Iris pigment epithelial cell (primary cell): ENCODE data around the gene CSMD2.

ENCODE experiments used
- DNase-seq: peaks from one replicate; pipeline ENCODE4 v3.0.0-alpha.2; 2011; ENCODE audit warnings: low read depth

Gene CSMD2

DNA sequence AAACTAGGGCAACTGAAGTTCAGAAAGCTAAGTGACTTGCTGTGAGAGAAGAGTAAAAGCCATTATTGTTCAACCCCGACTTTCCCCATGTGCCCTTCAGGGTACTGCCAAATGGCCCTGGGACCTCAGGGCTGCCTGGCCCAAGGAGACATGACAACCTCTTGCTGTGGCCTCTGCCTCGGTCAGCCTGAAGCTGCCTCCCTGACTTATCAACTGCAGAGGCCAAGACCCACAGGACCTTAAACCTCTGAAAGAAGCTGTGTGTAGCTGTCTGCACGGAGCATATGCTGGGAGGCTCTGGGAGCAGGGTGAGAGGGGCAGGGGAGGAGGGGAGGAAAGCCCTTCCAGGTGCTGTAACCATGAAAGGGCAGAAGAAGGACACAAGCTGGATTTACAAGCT lies 265.3 kb downstream of the CSMD2 start:
- DNase-seq: no peak

GRCh38 chr1:33898881-33899280 lies 266.1 kb downstream of the CSMD2 start:
- no peak for DNase-seq

DNA sequence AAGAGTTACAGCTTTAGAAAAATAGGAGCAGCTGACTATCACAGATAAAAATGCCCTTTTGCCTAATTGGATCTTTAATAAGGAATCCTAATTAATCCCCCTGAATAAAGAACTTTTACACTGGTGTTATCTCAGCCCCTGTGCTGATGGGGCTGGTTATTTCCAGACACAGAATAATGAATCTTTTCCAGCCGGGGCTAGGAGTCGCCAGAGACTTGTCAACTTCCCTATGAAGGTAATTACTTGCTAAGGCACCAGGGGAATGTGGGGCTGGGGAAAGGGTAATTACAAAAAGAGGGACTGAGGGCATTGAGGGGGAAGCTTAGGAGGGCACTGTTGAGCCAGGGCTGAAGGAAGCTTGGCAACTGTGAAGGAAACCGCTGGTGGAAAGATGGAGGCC lies 266.6 kb downstream of the CSMD2 start:
- DNase-seq: no peak

DNA sequence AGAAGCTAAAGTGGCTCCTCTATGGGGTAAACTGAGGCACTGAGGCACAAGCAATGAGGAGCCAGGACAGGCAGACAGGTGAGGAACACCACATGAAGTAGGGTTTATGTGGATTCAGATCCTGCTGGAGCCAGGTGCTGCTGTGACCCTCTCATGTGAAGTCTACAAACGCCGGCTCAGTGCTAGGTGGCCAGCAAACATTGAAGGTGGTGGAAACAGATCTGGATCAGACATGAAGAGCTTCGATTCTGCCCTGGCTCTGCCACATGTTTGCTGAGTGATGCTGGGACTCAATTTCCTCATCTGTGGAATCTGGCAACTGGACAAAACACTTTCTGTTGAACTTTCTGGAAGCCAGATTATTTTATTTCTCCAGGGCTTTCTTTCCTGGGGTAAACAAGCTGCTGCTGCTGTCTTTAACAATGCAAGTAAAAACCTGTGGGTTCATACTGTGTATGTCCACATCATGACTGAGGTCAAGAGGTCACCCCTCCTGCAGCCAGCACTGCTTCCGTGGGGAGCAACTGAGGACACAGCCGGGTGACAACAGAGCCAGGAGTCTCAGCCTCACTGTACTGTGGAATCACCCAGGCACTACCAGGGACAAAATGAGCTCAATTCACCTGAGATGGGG lies 267.8 kb downstream of the CSMD2 start:
- no peak for DNase-seq

DNA sequence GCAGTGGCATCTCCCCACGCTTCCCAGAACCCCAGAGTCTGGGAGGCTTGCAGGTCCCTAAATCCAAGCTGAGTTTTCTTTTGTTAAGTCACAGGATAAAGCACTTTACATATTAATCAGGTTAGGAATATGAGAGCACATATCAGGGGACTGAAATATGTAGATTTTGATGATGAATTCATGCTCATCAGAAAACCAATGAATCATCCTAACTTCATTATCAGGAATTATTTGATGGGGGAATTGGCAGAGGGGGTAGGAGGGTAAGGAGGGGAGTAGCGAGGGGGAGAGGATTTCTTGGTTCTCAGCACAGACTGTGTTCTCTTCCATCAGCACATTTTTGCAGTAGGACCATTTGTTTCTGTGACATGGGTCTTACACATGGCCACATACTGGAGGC lies 269.1 kb downstream of the CSMD2 start:
- DNase-seq: no peak

DNA sequence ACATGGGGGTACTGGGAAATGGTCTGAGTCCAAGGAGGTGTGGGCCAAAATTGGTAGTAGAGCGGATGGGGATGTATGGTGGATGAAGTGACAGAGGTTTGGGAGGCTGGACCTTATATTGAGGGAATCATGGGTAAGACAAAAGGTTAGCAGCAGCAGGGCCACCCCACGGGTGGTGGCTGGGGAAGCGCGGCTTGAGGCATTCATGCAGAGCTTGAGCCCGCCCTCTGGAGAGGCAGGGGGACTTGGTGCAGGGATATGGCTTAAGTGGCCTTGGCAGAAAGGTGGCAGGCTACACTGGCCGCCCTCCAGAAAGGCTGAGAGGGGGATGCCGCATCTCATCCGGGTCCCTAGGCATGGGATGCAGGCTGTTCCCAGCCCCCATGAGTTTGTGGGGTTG lies 269.6 kb downstream of the CSMD2 start:
- DNase-seq: no peak

- DNase-seq: no peak
These were observed 271.7 kb downstream of the CSMD2 start for GRCh38 chr1:33893147-33893830.

GRCh38 chr1:33886496-33886895 lies 278.5 kb downstream of the CSMD2 start:
- DNase-seq: no peak

GRCh38 chr1:33880305-33880704 lies 284.7 kb downstream of the CSMD2 start:
- no peak for DNase-seq

DNA sequence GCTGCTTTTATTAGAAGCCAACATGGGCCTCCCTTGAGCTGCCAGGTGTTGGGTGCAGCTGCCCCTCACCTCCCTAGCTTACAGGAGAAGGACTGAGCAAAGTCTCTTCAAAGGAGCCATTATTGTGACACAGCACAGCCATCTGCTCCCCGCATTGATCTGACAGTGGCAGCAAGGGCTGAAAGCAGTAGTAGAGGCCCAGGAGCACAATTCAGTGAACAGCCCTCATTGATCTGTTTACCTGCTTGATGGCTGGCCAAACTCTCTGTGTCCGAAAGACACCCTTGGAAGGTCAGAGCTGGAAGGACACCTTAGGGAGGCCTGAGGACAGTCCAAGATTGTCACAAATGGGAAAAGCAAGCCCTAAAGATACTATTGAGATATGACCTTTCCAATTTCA lies 286.6 kb downstream of the CSMD2 start:
- no peak for DNase-seq

GRCh38 chr1:33876970-33877650 lies 287.9 kb downstream of the CSMD2 start:
- no peak for DNase-seq

- no peak for DNase-seq
These were observed 289.2 kb downstream of the CSMD2 start for GRCh38 chr1:33875862-33876261.

DNA sequence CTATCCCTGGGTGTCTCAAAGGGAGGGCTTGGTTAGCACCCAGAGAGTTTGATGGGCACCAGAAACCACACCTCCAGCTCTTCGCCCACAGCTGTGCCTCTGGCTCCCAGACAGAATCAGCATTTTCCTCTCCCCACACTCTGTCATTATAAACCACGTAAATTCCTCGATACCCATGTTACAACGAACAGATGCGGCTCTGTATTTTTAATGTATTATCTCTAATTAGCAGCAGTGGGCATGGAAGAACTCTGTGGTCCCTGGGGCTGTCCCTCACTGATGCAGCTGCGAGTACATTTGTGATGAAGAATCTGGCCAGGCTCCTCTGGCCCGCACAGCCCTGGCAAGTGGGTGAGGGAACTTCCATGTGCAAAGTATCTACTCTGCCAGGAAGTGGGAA lies 290.4 kb downstream of the CSMD2 start:
- no peak for DNase-seq

DNA sequence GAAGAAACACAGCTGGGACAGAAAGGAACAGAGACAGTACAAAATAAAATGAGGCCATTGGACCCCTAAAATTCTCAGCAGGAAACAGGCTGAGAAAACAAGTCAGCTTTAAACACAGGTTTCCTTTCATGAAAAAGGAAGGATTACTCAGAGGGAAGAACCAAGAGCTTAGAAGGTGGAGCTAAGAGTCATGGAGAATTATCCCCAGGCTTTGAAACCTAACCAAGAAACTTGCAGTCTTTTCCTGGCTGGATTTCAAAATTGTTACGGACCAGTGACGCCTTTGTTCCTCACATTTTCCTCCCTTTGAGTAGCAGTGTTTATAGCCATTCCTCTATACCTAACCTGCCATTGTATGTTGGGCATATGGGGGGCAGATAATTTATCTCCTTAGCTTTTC lies 292.3 kb downstream of the CSMD2 start:
- no peak for DNase-seq

DNA sequence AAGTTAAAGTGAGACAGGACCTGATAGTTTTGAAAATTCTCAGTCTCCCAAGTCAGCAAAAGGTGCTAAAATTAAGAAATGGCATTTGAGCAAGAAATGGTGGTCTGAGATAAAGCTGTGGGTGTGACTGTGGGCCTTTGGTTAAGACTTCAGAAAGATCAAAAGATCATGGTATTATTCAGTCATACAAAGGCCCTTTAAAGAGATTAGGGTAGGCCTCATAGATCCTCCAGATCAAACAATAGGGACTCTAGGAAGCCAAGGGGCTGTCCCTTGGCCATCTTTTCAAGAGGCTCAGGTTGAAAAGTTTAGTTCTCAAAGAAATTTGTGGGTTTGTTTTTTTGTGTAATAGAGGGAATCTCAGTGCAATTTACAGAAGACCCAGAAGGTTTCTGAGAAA lies 292.8 kb downstream of the CSMD2 start:
- no peak for DNase-seq

- DNase-seq: no peak
These were observed 297.3 kb downstream of the CSMD2 start for GRCh38 chr1:33867684-33868083.

DNA sequence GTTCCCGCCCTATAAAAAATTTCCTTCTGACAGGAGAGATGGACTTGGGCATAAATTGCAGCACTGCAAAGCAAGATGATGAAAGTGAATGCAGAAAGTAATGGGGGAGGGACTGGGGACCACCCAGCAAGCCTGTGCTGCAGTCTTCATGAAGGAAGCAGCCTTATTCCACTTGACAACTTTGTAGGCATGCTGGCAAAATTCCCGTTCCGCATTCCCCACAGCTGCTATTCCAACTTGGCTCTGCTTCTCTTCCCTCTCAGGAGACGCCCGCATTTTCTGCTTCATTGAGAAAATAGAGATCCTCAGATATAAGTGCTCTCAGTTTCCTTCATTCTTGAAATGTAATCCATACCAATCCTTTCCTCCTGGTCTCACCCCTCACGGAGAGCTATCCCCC lies 298.7 kb downstream of the CSMD2 start:
- no peak for DNase-seq

DNA sequence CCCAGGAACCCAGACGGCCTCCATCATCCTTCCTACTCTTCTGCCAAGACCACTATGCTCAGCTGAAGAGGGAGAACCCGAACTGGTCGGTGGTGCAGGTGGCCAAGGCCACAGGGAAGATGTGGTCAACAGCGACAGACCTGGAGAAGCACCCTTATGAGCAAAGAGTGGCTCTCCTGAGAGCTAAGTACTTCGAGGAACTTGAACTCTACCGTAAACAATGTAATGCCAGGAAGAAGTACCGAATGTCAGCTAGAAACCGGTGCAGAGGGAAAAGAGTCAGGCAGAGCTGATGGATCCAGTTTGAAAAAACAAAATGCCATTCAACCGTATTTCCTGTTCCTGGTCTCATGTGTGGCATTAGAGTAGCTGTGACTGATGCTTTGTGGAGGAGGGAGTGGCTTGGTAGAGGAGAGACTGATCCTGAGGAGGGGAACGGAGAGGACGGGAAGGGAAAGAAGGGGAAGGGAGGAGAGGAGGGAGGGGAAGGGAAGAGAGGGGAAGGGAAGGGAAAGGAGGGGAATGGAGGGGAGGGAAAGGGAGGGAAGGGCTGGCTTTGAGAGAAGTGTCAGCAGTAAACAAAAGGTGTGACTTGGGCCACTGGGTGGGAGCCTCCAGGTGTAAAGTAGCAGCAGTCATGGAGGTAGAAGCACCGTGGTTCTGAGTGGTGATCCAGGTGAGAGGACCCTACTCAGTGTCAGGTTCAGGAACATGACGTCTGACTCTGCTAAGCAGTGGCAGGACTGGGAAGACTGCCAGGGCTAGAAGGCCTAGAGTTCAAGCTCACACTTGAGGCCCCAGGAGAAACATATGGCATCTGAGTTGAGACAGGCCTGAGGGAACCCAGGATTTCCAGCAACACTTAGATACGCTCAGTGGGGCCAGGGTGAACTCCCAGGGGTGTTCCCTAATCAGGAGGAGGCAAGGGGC lies 300.3 kb downstream of the CSMD2 start:
- DNase-seq: no peak

DNA sequence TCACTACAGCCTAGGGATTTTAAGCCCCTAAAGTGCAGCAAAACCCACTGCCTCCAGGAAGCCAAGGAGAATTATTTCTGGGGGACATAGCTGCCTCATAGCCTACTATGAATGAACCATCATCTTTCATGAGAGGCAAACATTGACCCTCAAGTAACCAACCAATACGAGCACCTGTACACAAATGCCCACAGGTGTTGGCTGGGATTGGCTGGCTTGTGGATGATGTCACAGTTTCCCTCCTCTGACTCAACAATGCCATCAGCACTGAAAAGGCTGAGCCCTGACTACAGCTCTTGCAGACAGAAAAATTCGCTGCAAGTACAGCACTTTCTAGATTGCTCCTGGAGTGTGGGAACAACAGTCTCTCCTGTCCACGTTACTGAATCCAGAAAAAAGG lies 301.3 kb downstream of the CSMD2 start, which contains the start of gene HMGB4:
Gene HMGB4 (plus strand): TSS at position 301 of the 400 bp plus-strand sequence. CDS start 113 bp downstream, outside the sequence.
- no peak for DNase-seq

DNA sequence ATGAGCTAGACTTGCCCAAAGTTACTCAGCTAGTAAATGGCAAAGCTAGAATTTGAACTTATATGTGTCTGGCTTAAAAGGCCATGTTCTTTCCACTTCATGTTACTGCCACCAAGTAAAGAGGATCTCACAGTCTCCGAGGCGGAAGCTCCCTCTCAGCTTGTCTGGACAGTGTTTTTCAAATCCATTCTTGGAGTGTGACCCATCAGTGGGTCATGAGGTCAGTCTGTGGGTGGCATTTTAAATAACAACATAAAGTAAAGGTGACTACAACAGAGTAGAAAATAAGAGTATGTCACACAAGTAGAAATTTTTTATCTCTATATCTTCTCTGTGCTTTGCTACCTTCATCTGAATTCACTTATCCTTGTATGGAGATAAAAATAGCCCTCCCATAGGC lies 304.4 kb downstream of the CSMD2 start:
- no peak for DNase-seq

- DNase-seq: no peak
These were observed 310.9 kb downstream of the CSMD2 start for GRCh38 chr1:33854091-33854490.

- no peak for DNase-seq
These were observed 311.6 kb downstream of the CSMD2 start for GRCh38 chr1:33853431-33853830.
